Measurements from ENCODE around the gene NOS3.

NOS3 gene

DNA sequence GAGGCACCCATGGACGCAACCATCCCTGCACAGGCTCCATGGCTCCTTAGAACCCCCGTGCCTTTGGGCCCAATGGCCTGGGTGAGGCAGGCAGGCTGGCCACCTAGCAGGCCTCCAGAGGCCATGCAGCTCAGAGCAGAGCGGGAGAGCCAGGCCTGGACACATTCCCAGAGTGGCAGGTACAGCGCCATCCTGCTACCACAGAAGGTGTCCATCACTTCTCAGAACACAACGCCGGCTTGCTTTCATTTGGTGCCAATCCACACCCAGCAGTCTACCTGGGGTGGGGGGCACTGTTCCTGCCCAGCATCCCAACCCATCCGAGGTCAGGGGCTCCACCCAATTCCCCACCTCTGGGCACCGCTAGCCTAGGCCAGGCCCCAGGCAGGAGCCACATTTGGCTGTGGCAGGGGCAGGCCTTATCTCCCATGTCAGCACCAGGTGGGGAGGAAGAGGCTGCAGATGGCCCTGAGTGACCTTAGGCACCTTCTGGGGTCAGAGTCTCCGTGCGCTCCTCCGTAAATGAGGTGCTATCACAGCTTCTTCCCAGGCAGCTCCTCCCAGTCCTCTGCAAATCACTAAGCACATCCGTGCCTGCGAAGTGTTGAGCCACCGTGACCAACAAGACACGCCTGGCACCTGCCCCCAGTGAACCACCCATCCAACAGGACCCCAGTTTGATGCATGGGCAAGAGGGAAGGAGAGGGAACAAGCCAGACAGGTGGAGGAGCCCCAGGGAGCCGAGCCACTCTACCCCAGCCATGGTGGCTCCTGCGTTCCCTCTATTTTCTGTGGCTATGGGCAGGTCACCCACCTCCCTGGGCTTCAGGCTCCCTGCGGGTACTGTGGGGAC, 26.9 kb upstream of the NOS3 start:
- no peak for DNase-seq

DNA sequence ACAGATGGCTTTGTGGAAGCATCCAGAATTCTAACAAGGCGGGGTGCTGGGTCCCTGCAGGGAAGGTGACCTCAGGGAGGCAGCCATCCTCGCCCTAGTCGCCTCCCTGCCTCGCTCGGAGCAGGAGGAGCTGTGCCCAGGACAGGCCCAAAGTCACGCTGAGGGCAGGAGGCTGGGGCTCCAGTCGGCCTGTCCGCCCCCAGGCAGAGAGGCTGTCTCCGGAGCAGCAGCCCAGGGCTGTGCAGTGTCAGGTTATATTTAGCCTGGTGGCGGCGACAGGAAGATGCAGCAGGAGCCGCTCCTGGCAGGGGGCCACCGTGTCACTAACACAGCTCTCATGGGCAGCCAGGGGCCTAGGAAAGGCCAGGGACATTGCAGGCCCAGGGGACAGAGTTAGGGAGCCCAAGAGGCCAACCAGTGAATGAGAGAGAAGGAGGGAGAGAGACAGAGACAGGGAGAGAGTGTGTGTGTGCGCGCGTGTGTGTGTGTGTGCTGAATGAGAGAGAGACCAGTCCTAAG, 26.2 kb upstream of the NOS3 start:
- no peak for DNase-seq

DNA sequence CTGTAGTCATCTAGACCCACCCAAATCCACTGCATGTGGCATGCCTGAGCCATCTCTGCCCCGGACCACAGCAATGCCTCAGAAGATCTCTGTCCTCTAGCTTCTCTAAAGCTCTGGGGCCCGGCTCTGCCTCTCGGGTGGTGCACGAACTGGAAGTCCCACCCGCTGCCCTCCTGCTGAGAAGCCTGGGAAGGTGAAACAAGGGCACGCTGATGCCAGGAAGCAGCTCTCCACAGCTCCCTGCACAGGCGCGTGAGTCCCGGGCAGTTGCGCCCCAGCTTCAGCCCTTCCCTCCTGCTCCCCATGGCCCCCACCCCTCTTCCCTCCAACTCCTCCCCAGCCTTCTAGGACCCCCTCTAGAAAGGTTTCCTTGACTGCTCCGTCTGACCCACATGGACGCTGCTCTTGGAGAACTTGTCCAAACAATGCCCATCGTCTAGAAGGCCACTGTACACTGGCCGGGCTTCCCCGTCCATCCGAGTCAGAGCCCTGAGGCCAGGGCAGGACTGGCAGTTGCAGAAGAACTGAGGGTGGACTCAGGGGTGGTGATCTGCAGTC, 25.5 kb upstream of the NOS3 start:
- no peak for DNase-seq

DNA sequence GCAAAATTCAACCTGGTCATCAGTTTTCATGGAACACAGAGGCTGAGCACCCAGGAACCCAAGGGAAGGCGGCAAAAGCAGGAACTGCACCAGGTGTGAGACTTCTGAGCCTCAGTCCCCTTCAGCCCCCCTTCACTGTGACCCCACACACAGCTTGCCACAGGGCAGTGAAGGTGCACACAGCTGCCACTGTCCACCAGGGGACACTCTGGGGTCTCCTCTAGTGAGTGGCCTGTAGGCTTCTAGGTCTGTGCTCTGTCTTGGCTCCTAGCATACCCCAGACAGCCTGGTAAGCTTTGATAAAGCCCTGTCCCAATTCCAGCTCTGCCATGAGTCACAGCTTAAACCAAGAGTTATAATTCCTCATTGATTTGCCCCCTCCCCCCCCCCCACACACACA, 24.8 kb upstream of the NOS3 start:
- no peak for DNase-seq

DNA sequence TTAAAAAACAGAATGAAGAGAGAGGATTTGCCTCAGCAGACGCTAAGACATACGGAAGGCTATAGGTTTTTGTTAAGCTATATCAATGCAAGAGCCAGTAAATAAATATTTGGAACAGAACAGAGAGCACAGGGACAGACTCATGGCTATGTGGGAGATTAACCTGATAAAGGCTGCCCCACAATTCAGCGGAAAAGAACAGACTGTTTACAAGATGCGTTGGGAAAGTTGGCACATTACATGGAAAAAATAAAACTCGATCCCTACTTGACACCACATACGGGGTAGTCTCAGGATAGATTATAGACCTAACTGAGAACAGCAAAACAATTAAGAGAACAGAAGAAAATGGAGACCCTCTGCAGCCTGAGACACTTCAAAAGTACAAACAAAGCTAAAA, 23.5 kb upstream of the NOS3 start:
- DNase-seq: no peak

DNA sequence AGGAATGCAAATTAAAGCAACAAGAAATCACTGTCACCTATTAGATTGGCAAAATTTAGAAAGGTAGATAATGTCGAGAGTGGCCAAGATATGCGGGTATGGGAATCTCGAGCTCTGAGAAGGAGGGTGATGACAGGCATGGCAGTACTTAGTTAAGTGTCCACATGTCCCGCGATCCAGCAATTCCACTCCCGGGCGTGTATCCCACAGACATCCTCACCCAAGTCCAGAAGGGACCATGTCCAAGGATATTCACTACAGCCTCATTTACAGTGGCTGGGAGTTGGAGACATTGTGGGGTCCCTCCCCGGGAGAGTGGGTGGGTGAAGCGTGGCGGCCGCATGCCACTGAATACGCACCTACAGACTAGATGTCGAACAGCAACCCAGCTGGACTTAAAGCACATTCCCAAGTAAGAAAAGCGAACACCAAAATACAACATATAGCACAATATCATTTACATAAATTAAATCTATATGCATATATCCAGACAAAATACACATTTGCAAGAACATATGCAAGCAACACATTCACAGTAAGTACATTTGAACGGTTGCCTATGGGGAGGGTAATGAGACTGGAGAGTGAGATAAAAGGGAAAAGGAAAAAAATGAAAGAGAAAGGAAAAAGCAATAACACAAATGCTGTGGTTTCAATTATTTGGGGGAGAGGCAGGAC, 22.6 kb upstream of the NOS3 start:
- DNase-seq: no peak

DNA sequence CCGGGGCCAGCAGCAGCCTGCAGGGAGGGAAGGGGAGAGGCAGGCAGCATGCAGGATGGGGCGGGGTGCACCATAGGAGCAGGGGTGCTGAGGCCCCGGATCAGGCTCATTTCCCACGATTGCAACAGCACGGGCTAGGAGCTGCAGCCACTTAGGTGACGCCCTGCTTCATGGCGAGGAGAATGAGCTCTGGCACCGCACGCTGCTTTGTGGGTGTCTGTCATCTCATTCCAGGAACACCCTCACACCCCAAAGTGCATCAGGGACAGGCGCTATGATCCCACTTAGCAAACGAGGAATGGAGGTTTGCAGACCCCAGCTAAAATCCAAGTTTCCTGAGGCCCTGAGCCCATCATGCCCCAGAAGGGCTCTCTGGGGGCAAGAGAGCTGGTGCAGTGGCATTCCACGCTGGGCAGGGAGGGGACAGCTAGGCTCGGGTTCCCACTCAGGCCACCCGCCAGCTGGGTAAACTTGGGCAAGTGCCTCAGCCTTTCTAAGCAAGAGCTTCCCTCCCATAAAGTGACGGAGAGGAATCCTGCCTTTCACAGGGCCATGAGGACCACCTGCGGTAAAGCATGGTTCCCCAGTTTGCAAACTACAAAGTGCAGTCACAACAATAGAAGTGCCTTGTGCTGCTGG, 22.0 kb upstream of the NOS3 start:
- DNase-seq: no peak

DNA sequence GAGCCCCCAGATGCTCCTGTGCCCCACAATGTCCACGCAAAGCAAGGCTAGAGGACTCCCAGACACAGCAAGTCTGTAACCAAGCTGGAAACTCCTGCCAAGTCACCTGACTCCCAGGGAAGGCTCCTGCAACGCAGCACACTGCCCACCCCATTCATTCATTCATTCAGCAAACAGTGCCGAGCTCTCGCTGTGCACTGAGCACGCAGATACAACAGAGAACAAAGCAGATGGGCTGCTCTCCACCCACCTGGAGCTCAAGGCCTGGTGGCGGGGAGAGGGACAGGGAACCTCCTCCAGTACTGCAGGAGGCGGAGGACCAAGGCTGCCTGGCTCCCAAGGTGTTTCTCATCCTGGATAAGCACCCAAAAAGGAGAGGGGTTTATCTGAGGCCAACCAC, 21.3 kb upstream of the NOS3 start:
- DNase-seq: peak in 1 of 56 donors; percentile 15

DNA sequence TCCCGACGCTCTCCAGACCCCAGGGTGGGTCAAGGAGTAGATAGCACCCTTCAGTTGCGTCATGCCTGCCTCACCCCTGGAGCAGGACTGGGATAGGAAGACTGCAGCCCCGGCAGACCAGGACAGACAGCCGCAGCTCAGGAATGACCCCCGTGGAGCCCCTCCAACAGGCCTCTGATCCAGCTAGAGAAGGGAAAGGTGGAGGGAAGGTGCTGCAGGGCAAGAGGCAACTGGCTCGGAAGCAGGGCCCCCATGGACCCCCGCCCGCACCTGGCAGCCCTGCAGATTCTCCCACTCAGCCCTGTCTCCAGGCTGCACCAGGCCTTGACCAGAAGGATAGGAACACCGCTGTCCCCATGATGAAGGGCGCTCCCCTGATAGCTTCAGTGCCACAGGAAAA, 20.4 kb upstream of the NOS3 start:
- no peak for DNase-seq

DNA sequence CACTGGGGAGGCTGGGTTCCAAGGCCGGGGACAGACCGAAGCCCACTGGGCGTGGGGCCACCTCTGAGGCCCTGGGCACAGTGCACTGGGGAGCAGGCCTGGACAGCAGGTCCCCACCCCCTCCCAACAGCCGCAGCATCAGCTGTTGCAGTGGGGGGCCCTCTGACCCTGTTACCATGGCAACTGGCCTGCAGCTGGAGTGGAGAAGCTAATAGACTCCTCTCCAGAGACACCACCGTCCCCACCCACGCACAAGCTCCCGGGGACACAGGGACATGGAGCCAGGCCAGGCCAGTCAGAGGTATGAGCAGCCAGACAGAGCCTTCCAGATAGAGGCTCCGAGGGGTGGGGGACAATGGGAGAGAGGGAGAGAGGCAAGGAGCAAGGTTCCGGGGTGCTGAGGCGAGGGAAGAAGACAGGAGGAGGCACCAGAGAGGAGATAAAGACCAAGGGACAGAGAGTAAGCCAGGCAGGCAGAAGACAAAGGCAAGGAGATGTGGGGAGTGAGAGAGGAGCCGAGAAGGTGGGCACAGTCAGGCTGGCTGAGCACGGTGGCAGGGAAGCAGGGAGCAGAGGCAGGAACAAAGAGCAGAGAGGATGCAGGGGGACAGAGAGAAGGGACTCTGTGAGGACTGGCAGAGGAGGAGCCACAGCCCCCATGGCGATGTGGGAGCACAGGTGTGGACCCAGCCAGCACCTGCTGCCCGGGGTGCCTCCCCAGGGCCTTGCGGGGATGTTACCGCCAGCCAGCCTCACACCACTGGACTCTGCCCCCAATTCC, 19.4 kb upstream of the NOS3 start:
- DNase-seq: peak in 12 of 56 donors; percentile 8 to 70 (median 24)

DNA sequence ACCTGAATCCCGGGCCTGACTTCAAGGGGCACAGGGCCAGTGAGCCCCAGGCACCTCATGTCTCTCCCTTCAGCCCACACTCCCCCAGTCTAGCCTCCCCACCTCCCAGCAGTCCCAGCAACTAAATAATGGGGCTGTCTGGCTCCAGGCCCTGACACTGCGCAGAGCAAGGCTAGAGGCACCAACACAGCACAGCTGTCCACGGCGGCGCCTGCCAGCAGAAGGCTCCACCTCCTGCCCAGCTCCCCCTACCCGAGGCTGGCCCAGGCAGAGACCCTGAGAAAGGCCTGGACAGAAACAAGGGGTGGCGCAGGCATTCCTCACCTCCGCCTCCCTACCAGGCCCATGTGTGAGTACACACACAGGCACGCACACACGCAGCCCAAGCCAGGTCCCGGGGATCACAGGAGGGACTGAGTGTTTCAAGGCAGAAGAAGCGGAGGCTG, 18.8 kb upstream of the NOS3 start:
- DNase-seq: peak in 49 of 56 donors; percentile 22 to 87 (median 60)

DNA sequence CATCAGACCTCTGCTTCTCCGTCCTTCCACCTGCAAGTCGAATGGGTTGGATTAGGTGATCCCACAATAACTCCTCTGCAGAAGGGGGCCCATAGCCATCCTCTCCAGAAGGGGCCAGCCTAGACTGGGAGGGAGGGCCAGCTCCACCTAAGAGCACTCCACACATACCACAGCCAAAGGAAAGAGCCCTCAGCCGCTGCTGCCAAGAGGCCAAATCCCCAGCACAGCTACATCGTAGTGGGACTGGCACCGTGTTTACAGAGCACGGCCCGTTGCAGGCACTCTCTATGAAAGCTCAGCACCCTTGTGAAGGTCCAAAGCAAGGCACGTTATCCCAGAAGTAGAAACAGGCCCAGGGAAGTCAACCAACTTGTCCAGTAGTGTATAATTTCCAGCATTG, 18.1 kb upstream of the NOS3 start:
- no peak for DNase-seq

DNA sequence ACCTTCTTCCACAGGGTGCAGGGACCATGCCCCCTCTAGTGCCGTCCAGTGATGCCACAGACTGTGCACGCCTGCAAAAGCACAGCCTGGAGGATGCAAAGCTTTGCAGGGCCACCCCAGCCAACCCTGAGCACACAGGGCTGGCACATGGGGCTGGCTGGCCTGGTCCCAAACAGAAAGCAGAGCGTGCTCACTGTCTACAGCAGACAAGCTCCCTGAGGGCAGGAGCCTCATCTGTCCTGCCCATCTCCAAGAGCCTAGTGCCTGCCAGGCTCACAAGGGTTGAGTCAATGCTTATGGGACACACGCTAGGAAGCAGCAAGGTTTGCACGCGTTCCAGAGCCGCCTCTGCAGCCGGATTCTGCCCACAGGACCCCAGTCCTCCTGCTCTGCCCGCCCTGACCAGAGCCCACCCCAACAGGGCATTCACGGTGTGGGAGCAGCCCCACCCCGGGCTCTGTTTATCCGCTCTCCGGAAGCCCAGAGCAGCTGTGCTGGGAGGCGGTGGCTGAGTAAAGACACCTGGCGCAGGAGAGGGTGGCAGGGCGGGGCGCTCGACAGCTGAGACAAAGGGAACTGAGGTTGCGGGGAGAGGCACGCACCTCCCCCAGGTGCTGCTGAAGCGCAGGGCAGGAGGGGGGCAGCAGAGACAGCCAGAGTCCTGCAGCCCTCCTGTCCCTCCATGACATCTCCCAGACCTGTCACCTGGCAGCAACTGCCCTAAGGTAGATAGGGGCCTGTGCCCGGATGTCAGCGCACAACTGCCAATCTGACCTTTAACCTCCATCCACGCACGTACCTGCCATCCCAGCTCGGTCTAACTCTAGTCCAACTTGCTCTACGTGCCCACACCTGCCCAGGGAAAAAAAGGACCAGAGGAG, 17.0 kb upstream of the NOS3 start:
- no peak for DNase-seq

DNA sequence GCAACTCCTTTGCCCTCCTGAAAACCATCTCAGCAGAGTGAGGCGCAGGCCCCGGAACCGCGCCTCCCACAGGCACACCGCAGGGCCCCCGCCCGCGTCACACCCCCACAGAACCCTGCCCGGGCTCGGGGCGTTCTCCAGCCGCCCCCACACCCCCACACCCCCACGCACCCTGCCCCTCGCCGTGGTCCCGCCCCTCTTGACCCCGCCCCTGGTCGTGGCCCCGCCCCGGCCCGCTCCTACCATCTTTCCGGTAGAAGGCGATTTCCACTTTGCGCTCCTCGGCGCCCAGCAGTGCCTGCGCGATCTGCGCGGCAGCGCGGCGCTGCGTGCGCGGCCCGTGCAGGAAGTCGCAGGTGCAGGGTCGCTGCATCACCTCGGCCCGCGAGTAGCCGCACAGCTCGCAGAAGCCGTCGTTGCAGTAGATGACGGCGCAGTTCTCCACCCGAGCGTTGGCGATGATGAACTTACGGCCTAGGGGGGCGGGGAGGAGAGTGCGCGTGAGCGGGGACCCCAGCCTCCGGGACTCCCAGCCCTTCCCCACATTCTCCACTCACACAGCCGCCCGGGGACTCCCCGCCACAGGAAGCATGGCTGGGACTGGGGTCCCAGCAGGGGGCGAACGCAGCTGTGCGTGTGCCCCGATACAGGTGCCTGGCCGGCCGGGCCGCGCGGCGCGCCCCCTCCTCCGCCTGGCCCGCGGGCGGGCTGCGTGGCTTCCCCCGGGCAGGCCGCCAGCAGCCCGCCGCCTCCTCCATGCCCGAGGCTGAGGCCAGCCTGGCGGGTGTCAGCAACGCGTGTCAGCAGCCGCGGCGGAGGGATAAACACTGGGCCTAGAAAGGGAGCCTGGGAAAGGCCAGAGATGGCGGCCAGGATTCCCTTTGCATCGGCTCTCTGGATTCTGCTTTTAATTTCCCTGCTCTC, 16.1 kb upstream of the NOS3 start:
- DNase-seq: peak in 27 of 56 donors; percentile 24 to 66 (median 40)

DNA sequence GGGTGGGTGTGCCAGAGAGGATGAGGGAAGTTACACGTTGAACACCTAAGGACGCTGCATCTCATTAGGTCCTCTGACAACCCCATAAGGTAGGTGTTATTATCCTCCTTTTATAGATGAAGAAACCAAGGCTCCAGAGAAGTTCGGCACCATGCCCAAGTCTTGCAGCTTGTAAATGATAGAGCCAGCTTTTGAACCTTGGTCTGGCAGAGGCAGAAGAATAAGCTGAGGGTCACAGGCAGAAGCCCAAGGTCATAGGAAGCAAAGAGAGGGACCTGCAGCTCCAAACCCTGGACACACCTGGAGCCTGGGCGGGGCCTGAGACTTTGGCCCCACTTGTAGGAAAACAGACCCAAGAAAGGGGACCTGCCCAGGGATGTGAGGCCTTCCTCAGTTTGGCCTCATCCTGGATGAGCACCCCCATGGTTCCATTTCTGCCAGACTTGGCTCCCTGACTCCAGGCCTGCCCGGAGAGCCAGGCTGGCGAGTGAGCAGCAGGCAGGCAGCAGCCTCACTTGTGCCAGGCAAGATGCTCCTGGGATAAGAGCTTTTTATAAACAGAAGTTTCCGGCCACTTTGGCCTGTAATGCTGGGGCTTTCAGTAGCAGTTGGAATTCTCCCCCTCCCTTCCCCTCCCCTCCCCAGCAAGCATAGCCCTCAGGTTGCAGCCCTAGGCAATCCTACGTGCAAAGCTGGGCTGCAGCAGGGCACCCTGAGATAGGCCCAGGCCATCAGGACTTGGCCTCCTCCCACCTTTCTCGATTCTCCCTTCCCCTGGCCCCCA, 15.1 kb upstream of the NOS3 start:
- no peak for DNase-seq

DNA sequence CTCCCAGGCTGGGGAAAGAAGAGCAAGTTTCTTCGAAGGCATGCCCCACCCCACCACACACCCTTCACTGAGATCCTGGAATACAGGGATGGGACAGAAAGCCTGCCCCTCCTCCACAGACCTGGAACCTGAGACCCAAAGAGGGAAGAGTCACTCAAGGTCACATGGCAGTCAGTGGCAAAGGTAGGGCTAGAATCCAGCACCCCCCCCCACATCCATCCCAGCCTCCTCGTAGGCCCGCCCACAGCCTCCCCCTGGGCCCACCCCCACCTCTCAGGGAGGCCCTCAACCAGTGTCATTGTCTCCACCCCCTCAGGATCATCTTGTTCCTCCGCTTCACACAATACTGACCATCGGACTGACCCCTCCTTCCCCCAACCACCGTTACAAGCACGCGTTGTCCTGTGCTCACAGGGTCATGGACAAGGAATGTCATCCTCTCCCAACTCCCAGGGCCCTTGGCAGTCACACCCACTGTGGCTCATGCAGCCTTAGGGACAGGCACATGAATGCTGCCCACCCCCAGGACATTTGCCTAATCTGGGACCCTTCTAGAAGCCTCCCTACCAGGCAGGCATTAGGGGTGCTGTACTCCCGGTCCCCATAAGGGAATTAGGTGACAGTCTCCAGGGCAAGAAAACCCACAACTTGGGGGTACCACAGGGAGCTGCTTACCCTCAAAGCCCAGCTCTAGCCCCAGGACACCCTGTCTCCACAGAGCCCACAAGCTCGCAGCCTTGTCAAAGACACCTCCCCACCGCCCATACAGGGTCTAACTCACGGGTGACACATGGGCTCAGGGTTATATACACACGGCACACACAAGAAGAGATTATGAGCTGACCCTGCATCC, 14.1 kb upstream of the NOS3 start:
- no peak for DNase-seq

Measured in amygdala (tissue), 56 donors.